Endothelial cell (in vitro differentiated cells): Measurements from ENCODE around the gene IGFBP6. TPM values are rescaled to one million over a fixed set of nuclear protein-coding genes. Genes with fewer than 3 reads are reported as not detected.
"Not testable (repeated sequence)": the region's sequence is repeated elsewhere in the genome, so short reads cannot be mapped to it uniquely, and the experiment has no call there.

Experiments used
- DNase-seq: peaks from one replicate; pipeline ENCODE4 v3.0.0; 2021; ENCODE audit warnings: low spot score
- H3K27ac Mint-ChIP-seq: one replicate; pipeline ENCODE4 v1.8.0; 2021; ENCODE audit warnings: mixed read lengths, inconsistent platforms; ENCODE audit not compliant: unreplicated experiment
- H3K27me3 Mint-ChIP-seq: one replicate; pipeline ENCODE4 v1.8.0; 2021; ENCODE audit warnings: mild to moderate bottlenecking, moderate library complexity, mixed read lengths, inconsistent platforms; ENCODE audit not compliant: unreplicated experiment
- H3K36me3 Mint-ChIP-seq: one replicate; pipeline ENCODE4 v1.8.0; 2021; ENCODE audit warnings: mild to moderate bottlenecking, low read depth, mixed read lengths, inconsistent platforms; ENCODE audit not compliant: unreplicated experiment
- H3K4me1 Mint-ChIP-seq: one replicate; pipeline ENCODE4 v1.8.0; 2021; ENCODE audit warnings: mild to moderate bottlenecking, mixed read lengths, inconsistent platforms; ENCODE audit not compliant: unreplicated experiment
- H3K4me3 Mint-ChIP-seq: one replicate; pipeline ENCODE4 v1.8.0; 2021; ENCODE audit warnings: mild to moderate bottlenecking, mixed read lengths, inconsistent platforms; ENCODE audit not compliant: unreplicated experiment
- H3K9me3 Mint-ChIP-seq: one replicate; pipeline ENCODE4 v1.8.0; 2021; ENCODE audit warnings: mixed read lengths, inconsistent platforms; ENCODE audit not compliant: unreplicated experiment
- CTCF ChIP-seq: fragments of 200-600 bp; sonication (generic); IDR thresholded peaks from one replicate; pipeline ENCODE4 v1.5.0; 2021; ENCODE audit warnings: antibody characterized with exemption; ENCODE audit not compliant: unreplicated experiment
- total RNA-seq: library from RNA; stranded (reverse); fragmentation: NEBNext Ultra II Directional; extraction: Animal tissue kit (Norgen Biotek cat#: 25700); gene quantifications from one replicate; pipeline ENCODE4 v1.2.1, GENCODE V29; 2021; ENCODE audit not compliant: unreplicated experiment

The IGFBP6 gene
- total RNA-seq, 1 donor from 2014 or later: 21.1 TPM

GRCh38 chr12:53091756-53092155 lies 5.7 kb upstream of the IGFBP6 start:
- Mint-ChIP-seq H3K4me3 (no peak overlapping the region), H3K27ac (no peak overlapping the region), H3K27me3 (peaks cover 16% of the 10 kb centered on the region), H3K9me3 (no peaks in the 10 kb centered on the region), H3K36me3 (no peaks in the 10 kb centered on the region), H3K4me1 (peaks cover 13% of the 10 kb centered on the region)
- no peak for DNase-seq
- no peak for TF ChIP-seq CTCF

GRCh38 chr12:53093777-53094393 lies 3.6 kb upstream of the IGFBP6 start:
- Mint-ChIP-seq H3K27ac (no peak overlapping the region), H3K27me3 (peaks cover 20% of the 10 kb centered on the region), H3K4me1 (peaks cover 28% of the 10 kb centered on the region), H3K36me3 (no peaks in the 10 kb centered on the region), H3K4me3 (no peak overlapping the region), H3K9me3 (no peaks in the 10 kb centered on the region)
- DNase-seq: no peak
- TF ChIP-seq CTCF: no peak

GRCh38 chr12:53094394-53094787 lies 3.1 kb upstream of the IGFBP6 start:
- no peak overlapping the region for H3K27ac Mint-ChIP-seq
- no peaks in the 10 kb centered on the region for H3K36me3 Mint-ChIP-seq
- H3K4me1 Mint-ChIP-seq: peaks cover 33% of the 10 kb centered on the region
- no peak for DNase-seq
- H3K4me3 Mint-ChIP-seq: no peak overlapping the region
- TF ChIP-seq CTCF: no peak
- no peaks in the 10 kb centered on the region for H3K9me3 Mint-ChIP-seq
- H3K27me3 Mint-ChIP-seq: peaks cover 25% of the 10 kb centered on the region

GRCh38 chr12:53094796-53095595 lies 2.5 kb upstream of the IGFBP6 start:
- Mint-ChIP-seq H3K27me3 (peaks cover 24% of the 10 kb centered on the region), H3K4me1 (peaks cover 34% of the 10 kb centered on the region)
- H3K9me3 Mint-ChIP-seq, H3K27ac Mint-ChIP-seq, DNase-seq, H3K4me3 Mint-ChIP-seq, H3K36me3 Mint-ChIP-seq: not testable (repeated sequence)

- not testable (repeated sequence) for H3K4me3 Mint-ChIP-seq, H3K36me3 Mint-ChIP-seq, DNase-seq, H3K9me3 Mint-ChIP-seq, H3K27ac Mint-ChIP-seq
- Mint-ChIP-seq H3K27me3 (peaks cover 24% of the 10 kb centered on the region), H3K4me1 (peaks cover 34% of the 10 kb centered on the region)
These were observed 1.9 kb upstream of the IGFBP6 start for GRCh38 chr12:53095596-53095895.

GRCh38 chr12:53096089-53096741 lies 1.3 kb upstream of the IGFBP6 start:
- H3K4me1 Mint-ChIP-seq: peaks cover 34% of the 10 kb centered on the region
- H3K4me3 Mint-ChIP-seq: peak overlapping the region; percentile 88
- DNase-seq: no peak
- no peak overlapping the region for H3K27ac Mint-ChIP-seq
- no peaks in the 10 kb centered on the region for H3K36me3 Mint-ChIP-seq
- peaks cover 24% of the 10 kb centered on the region for H3K27me3 Mint-ChIP-seq
- no peaks in the 10 kb centered on the region for H3K9me3 Mint-ChIP-seq
- TF ChIP-seq CTCF: no peak
